ENCODE results near the gene OST4.

DNA sequence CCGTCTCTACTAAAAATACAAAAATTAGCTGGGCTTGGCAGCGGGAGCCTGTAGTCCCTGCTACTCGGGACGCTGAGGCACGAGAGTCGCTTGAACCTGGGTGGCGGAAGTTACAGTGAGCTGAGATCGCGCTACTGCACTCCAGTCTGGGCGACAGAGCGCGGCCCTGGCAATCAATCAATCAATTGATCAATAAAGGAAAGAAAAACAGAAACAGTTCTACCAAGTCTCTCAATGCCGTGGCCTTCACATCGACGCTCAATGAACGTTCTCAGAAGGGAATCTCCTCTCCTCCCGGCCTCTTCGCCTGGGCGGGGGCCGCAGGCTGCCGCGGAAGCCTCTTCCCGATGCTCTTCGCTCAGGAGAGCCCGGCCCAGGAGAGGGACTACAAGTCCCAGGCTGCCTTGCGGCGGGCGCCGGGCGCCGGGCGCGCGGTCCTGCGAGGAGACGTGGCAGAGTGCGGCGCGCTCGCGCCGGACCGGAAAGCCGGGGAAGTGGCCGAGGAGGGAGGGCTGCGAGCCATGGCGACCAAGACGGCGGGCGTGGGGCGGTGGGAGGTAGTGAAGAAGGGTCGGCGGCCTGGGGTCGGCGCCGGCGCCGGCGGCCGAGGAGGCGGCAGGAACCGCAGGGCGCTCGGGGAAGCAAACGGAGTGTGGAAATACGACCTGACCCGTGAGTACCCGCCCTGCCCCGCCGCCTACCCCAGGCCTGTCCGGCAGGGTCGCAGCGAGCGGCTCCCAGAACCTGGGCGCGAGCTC is 38.8 kb downstream of the OST4 start, which contains the start of gene TMEM214:
- TF ChIP-seq, protein P1, sequence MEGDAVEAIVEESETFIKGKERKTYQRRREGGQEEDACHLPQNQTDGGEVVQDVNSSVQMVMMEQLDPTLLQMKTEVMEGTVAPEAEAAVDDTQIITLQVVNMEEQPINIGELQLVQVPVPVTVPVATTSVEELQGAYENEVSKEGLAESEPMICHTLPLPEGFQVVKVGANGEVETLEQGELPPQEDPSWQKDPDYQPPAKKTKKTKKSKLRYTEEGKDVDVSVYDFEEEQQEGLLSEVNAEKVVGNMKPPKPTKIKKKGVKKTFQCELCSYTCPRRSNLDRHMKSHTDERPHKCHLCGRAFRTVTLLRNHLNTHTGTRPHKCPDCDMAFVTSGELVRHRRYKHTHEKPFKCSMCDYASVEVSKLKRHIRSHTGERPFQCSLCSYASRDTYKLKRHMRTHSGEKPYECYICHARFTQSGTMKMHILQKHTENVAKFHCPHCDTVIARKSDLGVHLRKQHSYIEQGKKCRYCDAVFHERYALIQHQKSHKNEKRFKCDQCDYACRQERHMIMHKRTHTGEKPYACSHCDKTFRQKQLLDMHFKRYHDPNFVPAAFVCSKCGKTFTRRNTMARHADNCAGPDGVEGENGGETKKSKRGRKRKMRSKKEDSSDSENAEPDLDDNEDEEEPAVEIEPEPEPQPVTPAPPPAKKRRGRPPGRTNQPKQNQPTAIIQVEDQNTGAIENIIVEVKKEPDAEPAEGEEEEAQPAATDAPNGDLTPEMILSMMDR (IDR thresholded peaks at IDR 0.05; ENCODE audit: low read length) = no peak
- TF ChIP-seq EZH2 (IDR thresholded peaks at IDR 0.05; ENCODE audit: borderline replicate concordance, low read length) = no peak

Data from OCI-LY1 (cell line).